ENCODE results near the gene CREB1. TPM values are rescaled to one million over a fixed set of nuclear protein-coding genes. Genes with fewer than 3 reads are reported as not detected.

The CREB1 gene
- total and polyA plus RNA-seq, 2 donors (not counting 1 experiment from before 2014, with no cell fraction given) = 42.5 to 156 TPM

- Mint-ChIP-seq H3K27me3 (no peaks in the 10 kb centered on the region), H3K27ac (no peak overlapping the region), H3K4me1 (peaks cover 30% of the 10 kb centered on the region), H3K9me3 (ENCODE audit: insufficient read depth) (no peaks in the 10 kb centered on the region), H3K4me3 (no peak overlapping the region)
- intact Hi-C loops (cut with micrococcal nuclease) = no loop called here
- DNase-seq (no peak), ATAC-seq (ENCODE audit: low read depth) (no peak)
- H2AFZ ChIP-seq (ENCODE audit: insufficient read depth, low read depth, low read length, poor library complexity, severe bottlenecking) = no peak overlapping the region
- no peaks in the 10 kb centered on the region for H3K36me3 ChIP-seq (replicated peaks in 1 of 2; ENCODE audit: control extremely low read depth in 1 of 2, control insufficient read depth in 1 of 2, extremely low read depth in 1 of 2, insufficient read depth in 2 of 2, low read length in 1 of 2)
- H3K27ac ChIP-seq (ENCODE audit: low read length in 2 of 2) = no peak overlapping the region
- no peak for TF ChIP-seq EZH2 (IDR thresholded peaks at IDR 0.05; ENCODE audit: borderline replicate concordance, insufficient read depth, low read depth, low read length, poor library complexity, severe bottlenecking)
- TF ChIP-seq CTCF (IDR thresholded peaks at IDR 0.05) = no peak
- WGBS (ENCODE audit: insufficient coverage) = 94% methylated on average over 3 of the region's 4 CpGs
- POLR2A ChIA-PET = interaction anchor here (1.0 kb wide), 1 partner anchor 19 kb away, joined by 3 read pairs; no protein-coding TSS in a partner anchor
- peaks cover 19 to 20% of the 10 kb centered on the region in 2 donors for H3K4me1 ChIP-seq (ENCODE audit: control insufficient read depth in 2 of 2, insufficient read depth in 2 of 2, low read length in 2 of 2)
- no peak overlapping the region for H3K4me3 ChIP-seq (ENCODE audit: control extremely low read depth in 1 of 5, extremely low read depth in 1 of 5, insufficient read depth in 1 of 5, low read depth in 2 of 5, low read length in 4 of 5)
- H3K27me3 ChIP-seq (replicated peaks in 1 of 4; ENCODE audit: control extremely low read depth in 1 of 4, control insufficient read depth in 3 of 4, insufficient read depth in 4 of 4, low read length in 3 of 4) = no peaks in the 10 kb centered on the region
- H3K79me2 ChIP-seq (ENCODE audit: control insufficient read depth, insufficient read depth, low read length) = no peaks in the 10 kb centered on the region
- H3K9ac ChIP-seq (ENCODE audit: low read length) = no peak overlapping the region
- H4K20me1 ChIP-seq (ENCODE audit: control insufficient read depth, insufficient read depth, low read length, poor library complexity, severe bottlenecking) = no peaks in the 10 kb centered on the region
- CTCF ChIA-PET = interaction anchor here (1.3 to 1.7 kb wide), 2 partner anchors 19 to 47 kb away, joined by 3 read pairs; no protein-coding TSS in a partner anchor
- H3K9me3 ChIP-seq (ENCODE audit: control extremely low read depth in 1 of 3, control insufficient read depth in 2 of 3, insufficient read depth in 1 of 3, low read length in 2 of 3) = no peaks in the 10 kb centered on the region
- H3K4me2 ChIP-seq (replicated peaks; ENCODE audit: low read depth, low read length, poor library complexity, severe bottlenecking) = no peak overlapping the region
These were observed 46.3 kb upstream of the CREB1 start for GRCh38 chr2:207483477-207483876.

Measured in B cell (primary cell).